Naive thymus-derived CD4-positive, alpha-beta T cell (primary cell): Measurements from ENCODE around the gene RTEL1. TPM values are rescaled to one million over a fixed set of nuclear protein-coding genes. Genes with fewer than 3 reads are reported as not detected.
A peak's percentile ranks its signal among the peaks of the same experiment; 100 is the strongest.

Experiments
- ATAC-seq: fragments of 150-1000 bp; cut with Tn5 transposase; 2 replicates; pipeline ENCODE4 v1.10.0; 2021; ENCODE audit warnings: mild to moderate bottlenecking, moderate library complexity
- CTCF ChIA-PET: fragments of 350-600 bp; sonication (Branson Sonifier 250); formaldehyde crosslinking; loops from one replicate; lab custom pipeline; 2021; ENCODE audit warnings: antibody characterized with exemption; lab: Charles Lee
- POLR2A ChIA-PET: fragments of 350-600 bp; sonication (Branson Sonifier 250); formaldehyde crosslinking; loops from one replicate; lab custom pipeline; 2021; ENCODE audit warnings: antibody characterized with exemption, inconsistent platforms; lab: Charles Lee
- DNase-seq, 9 donors: peaks; one replicate each; pipeline versions ENCODE4 v3.0.0 to v3.0.0-alpha.2; 2020 to 2022; ENCODE audit warnings: mixed read lengths in 1 of 9
- H3K27ac ChIP-seq: one replicate; pipeline ENCODE4 v1.7.0; 2013; ENCODE audit warnings: mild to moderate bottlenecking, low read depth, low read length, moderate library complexity
- H3K27me3 ChIP-seq, 2 donors: one replicate each; pipeline ENCODE4 v1.7.0; 2013; ENCODE audit warnings: low read length in 2 of 2, mild to moderate bottlenecking in 2 of 2, moderate library complexity in 2 of 2; ENCODE audit not compliant: control insufficient read depth in 2 of 2, insufficient read depth in 2 of 2
- H3K36me3 ChIP-seq, 3 experiments: 1 replicate in 2 of 3; 2 replicates in 1 of 3; pipeline ENCODE4 v1.7.0; 2013; ENCODE audit warnings: low read length in 3 of 3, mild to moderate bottlenecking in 3 of 3, moderate library complexity in 1 of 3; ENCODE audit not compliant: insufficient read depth in 3 of 3, control insufficient read depth in 2 of 3
- H3K4me1 ChIP-seq, 2 donors: one replicate each; pipeline ENCODE4 v1.7.0; 2013; ENCODE audit warnings: low read length in 2 of 2, mild to moderate bottlenecking in 2 of 2, moderate library complexity in 1 of 2; ENCODE audit not compliant: control insufficient read depth in 2 of 2, insufficient read depth in 2 of 2
- H3K4me3 ChIP-seq: 2 replicates; pipeline ENCODE4 v1.7.0; 2013; ENCODE audit warnings: mild to moderate bottlenecking, low read length
- H3K9me3 ChIP-seq, 3 experiments: 1 replicate in 2 of 3; 2 replicates in 1 of 3; pipeline ENCODE4 v1.7.0; 2013; ENCODE audit warnings: low read length in 3 of 3; ENCODE audit not compliant: control insufficient read depth in 2 of 3
- H3K27ac Mint-ChIP-seq, 9 donors: one replicate each; pipeline ENCODE4 v1.8.0; 2020 to 2022; ENCODE audit warnings: mixed read lengths in 9 of 9, mild to moderate bottlenecking in 8 of 9, moderate library complexity in 5 of 9, inconsistent platforms in 2 of 9
- H3K27me3 Mint-ChIP-seq, 5 donors: one replicate each; pipeline ENCODE4 v1.8.0; 2021 to 2022; ENCODE audit warnings: mixed read lengths in 5 of 5, mild to moderate bottlenecking in 1 of 5
- H3K36me3 Mint-ChIP-seq, 5 donors: one replicate each; pipeline ENCODE4 v1.8.0; 2020 to 2022; ENCODE audit warnings: mixed read lengths in 5 of 5, mild to moderate bottlenecking in 3 of 5, inconsistent platforms in 1 of 5
- H3K4me1 Mint-ChIP-seq, 7 donors: one replicate each; pipeline ENCODE4 v1.8.0; 2020 to 2022; ENCODE audit warnings: mixed read lengths in 7 of 7, mild to moderate bottlenecking in 3 of 7, inconsistent platforms in 1 of 7
- H3K4me3 Mint-ChIP-seq, 10 donors: one replicate each; pipeline ENCODE4 v1.8.0; 2020 to 2022; ENCODE audit warnings: mild to moderate bottlenecking in 10 of 10, mixed read lengths in 10 of 10, moderate library complexity in 6 of 10, inconsistent platforms in 2 of 10
- H3K9me3 Mint-ChIP-seq, 11 donors: one replicate each; pipeline ENCODE4 v1.8.0; 2020 to 2022; ENCODE audit warnings: mixed read lengths in 11 of 11, mild to moderate bottlenecking in 4 of 11, inconsistent platforms in 1 of 11, moderate library complexity in 1 of 11
- intact Hi-C, 2 donors: fragments of 100-400 bp; cut with micrococcal nuclease; formaldehyde crosslinking; loops; one replicate each; pipeline ENCODE4 v1.15.1; 2023
- polyA plus RNA-seq, 2 donors: library from polyadenylated mRNA; unstranded; fragments of 300-500 nt; fragmentation: Illumina TruSeq; gene quantifications; one replicate each; pipeline ENCODE4 v1.2.3, GENCODE V29; 2021
- total RNA-seq, 6 experiments: library from RNA in 5 of 6; stranded (reverse) in 5 of 6; gene quantifications; 1 replicate in 5 of 6; 2 replicates in 1 of 6; pipeline ENCODE4 v1.2.3 and lab custom pipeline; 2021 to 2026

The RTEL1 gene
- total and polyA plus RNA-seq, 7 experiments from 2014 or later: 1.9 to 47.2 (median 31.6) TPM

GRCh38 chr20:63732118-63733095 lies 74.3 kb downstream of the RTEL1 start:
- H3K4me1 ChIP-seq: peaks cover 50 to 58% of the 10 kb centered on the region in 2 donors
- ChIA-PET CTCF (no interaction called here), POLR2A (interaction anchor here (0.7 to 9.9 kb wide), 3 partner anchors 20 to 74 kb away, joined by 3 to 137 read pairs (median 3); partner anchors contain the start of genes ARFRP1, RTEL1 and ZGPAT)
- H3K9me3 Mint-ChIP-seq: no peaks in the 10 kb centered on the region
- H3K27me3 ChIP-seq: no peaks in the 10 kb centered on the region
- no peak for ATAC-seq
- H3K27me3 Mint-ChIP-seq: no peaks in the 10 kb centered on the region
- H3K36me3 ChIP-seq: peaks cover 0 to 38% (median 0%) of the 10 kb centered on the region in 3 experiments
- H3K36me3 Mint-ChIP-seq: peaks cover 4 to 36% (median 12%) of the 10 kb centered on the region in 5 donors
- H3K27ac ChIP-seq: no peak overlapping the region
- H3K4me3 ChIP-seq: no peak overlapping the region
- DNase-seq: no peak
- intact Hi-C loops: loop anchor here (10.0 kb wide), 2 partner anchors 132 to 938 kb away; partner anchors contain the start of genes ABHD16B (in 1 of the 2), MRGBP (in 1 of the 2) and TPD52L2 (in 1 of the 2)
- H3K9me3 ChIP-seq: no peaks in the 10 kb centered on the region
- peaks cover 27 to 42% (median 38%) of the 10 kb centered on the region in 7 donors for H3K4me1 Mint-ChIP-seq
- no peak overlapping the region for H3K4me3 Mint-ChIP-seq
- H3K27ac Mint-ChIP-seq: no peak overlapping the region

GRCh38 chr20:63733117-63733516 lies 75.0 kb downstream of the RTEL1 start:
- intact Hi-C loops: loop anchor here (10.0 kb wide), 2 partner anchors 132 to 938 kb away; partner anchors contain the start of genes ABHD16B (in 1 of the 2), MRGBP (in 1 of the 2) and TPD52L2 (in 1 of the 2)
- POLR2A ChIA-PET: interaction anchor here (0.7 to 9.9 kb wide), 4 partner anchors 18 to 75 kb away, joined by 3 to 137 read pairs (median 4); partner anchors contain the start of genes ARFRP1, RTEL1 and ZGPAT
- Mint-ChIP-seq H3K4me3 (no peak overlapping the region), H3K9me3 (no peaks in the 10 kb centered on the region), H3K36me3 (peaks cover 4 to 34% (median 10%) of the 10 kb centered on the region in 5 donors), H3K27me3 (no peaks in the 10 kb centered on the region), H3K27ac (peak overlapping the region in 2 of 9 donors; percentile 45 to 59), H3K4me1 (peaks cover 27 to 36% (median 32%) of the 10 kb centered on the region in 7 donors)
- CTCF ChIA-PET: interaction anchor here (0.5 kb wide), 1 partner anchor 26 kb away, joined by 3 read pairs; no protein-coding TSS in a partner anchor
- H3K36me3 ChIP-seq: peaks cover 0 to 38% (median 0%) of the 10 kb centered on the region in 3 experiments
- H3K9me3 ChIP-seq: no peaks in the 10 kb centered on the region
- DNase-seq (no peak), ATAC-seq (no peak)
- peaks cover 44 to 51% of the 10 kb centered on the region in 2 donors for H3K4me1 ChIP-seq
- no peak overlapping the region for H3K27ac ChIP-seq
- H3K27me3 ChIP-seq: no peaks in the 10 kb centered on the region
- no peak overlapping the region for H3K4me3 ChIP-seq

- DNase-seq (no peak), ATAC-seq (no peak)
- Histone ChIP-seq H3K27ac (no peak overlapping the region), H3K4me1 (peaks cover 44 to 51% of the 10 kb centered on the region in 2 donors), H3K27me3 (no peaks in the 10 kb centered on the region), H3K9me3 (no peaks in the 10 kb centered on the region), H3K4me3 (no peak overlapping the region), H3K36me3 (peaks cover 0 to 38% (median 0%) of the 10 kb centered on the region in 3 experiments)
- H3K4me3 Mint-ChIP-seq: peak overlapping the region in 6 of 10 donors; percentile 18 to 68 (median 40)
- H3K27ac Mint-ChIP-seq: peak overlapping the region in 8 of 9 donors; percentile 19 to 87 (median 68)
- H3K4me1 Mint-ChIP-seq: peaks cover 22 to 31% (median 27%) of the 10 kb centered on the region in 7 donors
- POLR2A ChIA-PET: interaction anchor here (0.7 to 9.9 kb wide), 3 partner anchors 17 to 75 kb away, joined by 3 to 137 read pairs (median 4); partner anchors contain the start of genes ARFRP1, RTEL1 and ZGPAT
- no peaks in the 10 kb centered on the region for H3K9me3 Mint-ChIP-seq
- CTCF ChIA-PET: interaction anchor here (0.5 kb wide), 1 partner anchor 27 kb away, joined by 3 read pairs; no protein-coding TSS in a partner anchor
- peaks cover 4 to 29% (median 5%) of the 10 kb centered on the region in 5 donors for H3K36me3 Mint-ChIP-seq
- no peaks in the 10 kb centered on the region for H3K27me3 Mint-ChIP-seq
- intact Hi-C loops: loop anchor here (10.0 kb wide), 2 partner anchors 131 to 939 kb away; partner anchors contain the start of genes ABHD16B (in 1 of the 2), MRGBP (in 1 of the 2) and TPD52L2 (in 1 of the 2)
Observed at GRCh38 chr20:63733579-63734081, 75.5 kb downstream of the RTEL1 start.

GRCh38 chr20:63734111-63734945 lies 76.2 kb downstream of the RTEL1 start:
- Histone ChIP-seq H3K9me3 (no peaks in the 10 kb centered on the region), H3K27ac (no peak overlapping the region), H3K4me3 (no peak overlapping the region), H3K27me3 (no peaks in the 10 kb centered on the region), H3K4me1 (peaks cover 41 to 46% of the 10 kb centered on the region in 2 donors), H3K36me3 (peaks cover 0 to 38% (median 0%) of the 10 kb centered on the region in 3 experiments)
- no peaks in the 10 kb centered on the region for H3K9me3 Mint-ChIP-seq
- ATAC-seq: no peak
- H3K27me3 Mint-ChIP-seq: no peaks in the 10 kb centered on the region
- POLR2A ChIA-PET: interaction anchor here (1.6 to 9.9 kb wide), 2 partner anchors 16 to 27 kb away, joined by 4 to 137 read pairs; partner anchors contain the start of genes ARFRP1 and ZGPAT
- DNase-seq: no peak
- peaks cover 20 to 30% (median 25%) of the 10 kb centered on the region in 7 donors for H3K4me1 Mint-ChIP-seq
- CTCF ChIA-PET: interaction anchor here (1.7 kb wide), 1 partner anchor 16 kb away, joined by 4 read pairs; no protein-coding TSS in a partner anchor
- H3K4me3 Mint-ChIP-seq: peak overlapping the region in 6 of 10 donors; percentile 18 to 68 (median 40)
- H3K27ac Mint-ChIP-seq: peak overlapping the region in 8 of 9 donors; percentile 19 to 88 (median 72)
- intact Hi-C loops: loop anchor here (10.0 kb wide), 2 partner anchors 130 to 940 kb away; partner anchors contain the start of genes ABHD16B (in 1 of the 2), MRGBP (in 1 of the 2) and TPD52L2 (in 1 of the 2)
- H3K36me3 Mint-ChIP-seq: peaks cover 4 to 28% (median 5%) of the 10 kb centered on the region in 5 donors
